Psoas muscle (tissue), 8 donors: Measurements from ENCODE around the gene CHRNG. TPM values are rescaled to one million over a fixed set of nuclear protein-coding genes. Genes with fewer than 3 reads are reported as not detected.
A peak's percentile ranks its signal among the peaks of the same experiment; 100 is the strongest.

Source experiments
- ATAC-seq, 4 donors: fragments of 200-7000 bp; cut with Tn5 transposase; one replicate each; pipeline ENCODE4 v1.9.1; 2020; ENCODE audit warnings: moderate library complexity in 3 of 4, mild to moderate bottlenecking in 2 of 4
- DNase-seq, 2 donors: peaks; one replicate each; pipeline ENCODE4 v3.0.0-alpha.2; 2020
- H3K27ac ChIP-seq: fragments of 200-600 bp; one replicate; pipeline ENCODE4 v1.8.0; 2022
- H3K27me3 ChIP-seq, 3 donors: fragments of 200-600 bp in 1 of 3; one replicate each; pipeline versions ENCODE4 v1.6.1 to v1.8.0; 2013 to 2022; ENCODE audit warnings: low read length in 2 of 3, mild to moderate bottlenecking in 2 of 3, moderate library complexity in 1 of 3; ENCODE audit not compliant: insufficient read depth in 3 of 3
- H3K36me3 ChIP-seq, 2 donors: fragments of 200-600 bp in 1 of 2; one replicate each; pipeline versions ENCODE4 v1.6.1 to v1.8.0; 2013 to 2022; ENCODE audit warnings: low read depth in 1 of 2, mild to moderate bottlenecking in 1 of 2, moderate library complexity in 1 of 2; ENCODE audit not compliant: insufficient read depth in 1 of 2
- H3K4me1 ChIP-seq: fragments of 200-600 bp; one replicate; pipeline ENCODE4 v1.8.0; 2022
- H3K4me3 ChIP-seq: fragments of 200-600 bp; one replicate; pipeline ENCODE4 v1.8.0; 2022; ENCODE audit warnings: mild to moderate bottlenecking
- H3K9me3 ChIP-seq: fragments of 200-600 bp; one replicate; pipeline ENCODE4 v1.8.0; 2022
- CTCF ChIP-seq: fragments of 200-600 bp; IDR thresholded peaks from one replicate; pipeline ENCODE4 v1.8.0; 2022; ENCODE audit warnings: antibody characterized with exemption
- WGBS, 3 donors: extraction: QIAGEN DNeasy Blood & Tissue Kit; methylation state at CpG; one replicate each; pipeline versions ENCODE4 v1.1.6 to v1.1.7; 2013; 5-methylcytosine and 5-hydroxymethylcytosine counted together
- intact Hi-C, 2 donors: fragments of 100-400 bp; cut with DNase I; formaldehyde crosslinking; loops; one replicate each; pipeline versions ENCODE4 v1.11.0 to v1.14.2; 2022
- polyA plus RNA-seq, 3 donors: library from polyadenylated mRNA; stranded (reverse); fragments of 200-250 nt; gene quantifications; one replicate each; pipeline ENCODE4 v1.2.3, GENCODE V29; 2013
- total RNA-seq, 4 donors: library from RNA; stranded (reverse); fragmentation: NEBNext Ultra II Directional in 2 of 4; extraction: Animal tissue kit (Norgen Biotek cat#: 25700) in 2 of 4; gene quantifications; one replicate each; pipeline versions ENCODE4 v1.2.1 to v1.2.4, GENCODE V29; 2021 to 2023
- donor health status: healthy with polysubstance abuse.
- donor health status: DM: no; HTN: no; CAD: no; lungs with moderate emphysema.
- donor health status: Bipolar disorder and iron deficiency.
- donor health status: healthy.
- donor health status: DM: yes; HTN: yes; CAD: no.
- donor health status: DM: no; HTN: no; CAD: no.
- donor health status: DM: no; HTN: no; CAD: no.
- donor health status: DM: yes; HTN: yes; CAD: no.

CHRNG gene
- total and polyA plus RNA-seq, 7 donors = 0.68 to 94.1 (median 6.9) TPM

GRCh38 chr2:232543928-232544631, 4.6 kb downstream of the CHRNG start:
- H3K4me3 ChIP-seq = no peak overlapping the region
- H3K27ac ChIP-seq = peak overlapping the region; percentile 21
- peaks cover 0 to 25% of the 10 kb centered on the region in 2 donors for H3K36me3 ChIP-seq
- ATAC-seq (no peak), DNase-seq (no peak)
- no peaks in the 10 kb centered on the region for H3K9me3 ChIP-seq
- H3K27me3 ChIP-seq = no peaks in the 10 kb centered on the region
- intact Hi-C loops = no loop called here
- WGBS, 3 donors = 77 to 90% (median 79%) methylated on average over 19 of the region's 19 CpGs
- TF ChIP-seq CTCF = no peak
- H3K4me1 ChIP-seq = peaks cover 7% of the 10 kb centered on the region

- Histone ChIP-seq H3K4me1 (peaks cover 1% of the 10 kb centered on the region), H3K27me3 (no peaks in the 10 kb centered on the region), H3K9me3 (no peaks in the 10 kb centered on the region), H3K27ac (peak overlapping the region; percentile 21), H3K36me3 (peaks cover 0 to 25% of the 10 kb centered on the region in 2 donors), H3K4me3 (no peak overlapping the region)
- 81 to 91% (median 82%) methylated on average over 6 of the region's 6 CpGs for WGBS, 3 donors
- intact Hi-C loops = no loop called here
- DNase-seq = no peak
- no peak for TF ChIP-seq CTCF
- ATAC-seq = no peak
These were observed 5.2 kb downstream of the CHRNG start for GRCh38 chr2:232544674-232545073.

DNA sequence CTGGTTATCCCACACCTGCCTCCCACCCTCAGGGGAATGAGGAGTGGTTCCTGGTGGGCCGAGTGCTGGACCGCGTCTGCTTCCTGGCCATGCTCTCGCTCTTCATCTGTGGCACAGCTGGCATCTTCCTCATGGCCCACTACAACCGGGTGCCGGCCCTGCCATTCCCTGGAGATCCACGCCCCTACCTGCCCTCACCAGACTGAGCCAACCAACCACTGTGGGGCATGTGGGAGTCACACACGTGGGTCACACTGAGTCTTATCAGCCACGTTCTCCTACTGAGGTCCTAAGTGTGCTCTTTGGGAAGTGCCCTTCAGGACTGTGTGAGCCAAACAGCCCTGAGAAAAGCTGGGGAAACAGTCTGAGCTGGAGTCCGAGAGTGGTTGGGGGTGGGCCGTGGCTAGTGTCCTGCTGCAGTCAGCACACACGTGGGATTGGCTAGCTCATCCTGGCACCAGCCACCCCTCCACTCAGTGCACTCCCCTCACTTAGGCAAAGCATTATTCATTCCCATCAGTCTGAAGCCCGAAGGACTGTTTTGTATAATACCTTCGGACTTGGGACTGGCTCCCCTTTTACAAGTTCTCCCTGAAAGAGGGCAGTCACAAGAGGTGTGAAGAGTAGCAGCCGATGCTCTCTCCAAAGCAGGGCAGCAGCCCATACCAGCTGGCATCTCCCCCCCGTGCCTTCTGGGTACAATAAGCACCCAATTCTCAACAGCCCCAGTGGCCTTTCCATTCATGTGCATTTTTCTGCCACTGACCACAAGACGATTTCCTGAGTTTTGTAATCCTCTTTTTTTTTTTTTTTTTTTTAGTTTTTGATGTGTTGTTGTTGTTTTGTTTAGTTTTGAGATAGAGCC, 6.3 kb downstream of the CHRNG start:
- no peaks in the 10 kb centered on the region for H3K27me3 ChIP-seq
- H3K9me3 ChIP-seq = no peaks in the 10 kb centered on the region
- 60 to 81% (median 67%) methylated on average over 17 of the region's 17 CpGs for WGBS, 3 donors
- peaks cover 0 to 25% of the 10 kb centered on the region in 2 donors for H3K36me3 ChIP-seq
- H3K4me1 ChIP-seq = no peaks in the 10 kb centered on the region
- DNase-seq (no peak), ATAC-seq (no peak)
- no peak for TF ChIP-seq CTCF
- intact Hi-C loops = no loop called here
- H3K4me3 ChIP-seq = no peak overlapping the region
- no peak overlapping the region for H3K27ac ChIP-seq

DNA sequence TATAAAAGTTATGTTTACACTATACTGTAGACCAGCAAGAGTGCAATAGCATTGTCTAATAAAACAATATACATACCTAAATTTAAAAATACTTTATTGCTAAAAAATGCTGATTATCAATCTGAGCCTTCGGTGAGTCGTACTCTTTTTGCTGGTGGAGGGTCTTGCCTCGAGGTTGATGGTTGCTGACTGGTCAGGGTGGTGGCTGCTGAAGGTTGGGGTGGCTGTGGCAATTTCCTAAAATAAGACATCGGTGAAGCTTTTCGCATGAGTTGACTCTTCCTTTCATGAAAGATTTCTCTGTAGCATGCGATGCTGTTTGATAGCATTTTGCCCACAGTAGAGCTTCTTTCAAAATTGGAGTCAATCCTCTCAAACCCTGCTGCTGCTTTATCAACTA, 8.5 kb downstream of the CHRNG start:
- DNase-seq = no peak
- no peak overlapping the region for H3K27ac ChIP-seq
- WGBS, 3 donors = 97 to 99% (median 99%) methylated on average over 6 of the region's 6 CpGs
- no peaks in the 10 kb centered on the region for H3K27me3 ChIP-seq
- no peak for TF ChIP-seq CTCF
- ATAC-seq = no peak
- H3K4me3 ChIP-seq = no peak overlapping the region
- no peaks in the 10 kb centered on the region for H3K9me3 ChIP-seq
- H3K36me3 ChIP-seq = peaks cover 0 to 38% of the 10 kb centered on the region in 2 donors
- peaks cover 13% of the 10 kb centered on the region for H3K4me1 ChIP-seq
- intact Hi-C loops = loop anchor here in 1 of 2 donors (2.0 kb wide), 1 partner anchor 21 kb away; the partner anchor contains the start of gene CHRND
